Cardiac septum (tissue), 1 donor: ENCODE measurements around the gene CCDC32. TPM values are rescaled to one million over a fixed set of nuclear protein-coding genes. Genes with fewer than 3 reads are reported as not detected.
A peak's percentile ranks its signal among the peaks of the same experiment; 100 is the strongest.

Source experiments
- DNase-seq: peaks from one replicate; pipeline ENCODE4 v3.0.0-alpha.2; 2020; ENCODE audit warnings: low spot score
- intact Hi-C: fragments of 100-400 bp; cut with DNase I; formaldehyde crosslinking; loops from one replicate; pipeline ENCODE4 v1.14.0; 2022
- total RNA-seq: library from RNA; stranded (reverse); fragmentation: NEBNext Ultra II Directional; extraction: Animal tissue kit (Norgen Biotek cat#: 25700); gene quantifications from one replicate; pipeline ENCODE4 v1.2.1, GENCODE V29; 2021
- donor health status: DM: no; HTN: no; CAD: no.

The CCDC32 gene
- total RNA-seq, 1 donor from 2014 or later = 21.3 TPM

DNA sequence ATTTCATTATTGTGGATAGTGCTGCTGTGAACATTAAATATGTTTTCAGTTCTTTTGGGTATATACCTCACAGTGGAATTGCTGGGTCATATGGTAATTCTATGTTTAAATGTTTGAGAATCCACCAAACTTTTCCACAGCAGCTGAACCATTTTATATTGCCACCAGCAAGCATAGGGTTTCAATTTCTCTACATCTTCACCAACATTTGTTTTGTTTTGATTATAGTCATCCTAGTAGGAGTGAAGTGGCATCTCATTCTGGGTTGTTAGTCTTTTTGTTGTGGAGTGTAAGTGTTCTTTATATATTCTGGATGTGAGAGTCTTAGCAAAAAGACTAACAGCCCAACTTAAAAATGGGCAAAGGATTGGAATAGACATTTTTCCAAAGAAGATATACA is 10.3 kb upstream of the CCDC32 start:
- intact Hi-C loops = no loop called here
- DNase-seq = no peak

DNA sequence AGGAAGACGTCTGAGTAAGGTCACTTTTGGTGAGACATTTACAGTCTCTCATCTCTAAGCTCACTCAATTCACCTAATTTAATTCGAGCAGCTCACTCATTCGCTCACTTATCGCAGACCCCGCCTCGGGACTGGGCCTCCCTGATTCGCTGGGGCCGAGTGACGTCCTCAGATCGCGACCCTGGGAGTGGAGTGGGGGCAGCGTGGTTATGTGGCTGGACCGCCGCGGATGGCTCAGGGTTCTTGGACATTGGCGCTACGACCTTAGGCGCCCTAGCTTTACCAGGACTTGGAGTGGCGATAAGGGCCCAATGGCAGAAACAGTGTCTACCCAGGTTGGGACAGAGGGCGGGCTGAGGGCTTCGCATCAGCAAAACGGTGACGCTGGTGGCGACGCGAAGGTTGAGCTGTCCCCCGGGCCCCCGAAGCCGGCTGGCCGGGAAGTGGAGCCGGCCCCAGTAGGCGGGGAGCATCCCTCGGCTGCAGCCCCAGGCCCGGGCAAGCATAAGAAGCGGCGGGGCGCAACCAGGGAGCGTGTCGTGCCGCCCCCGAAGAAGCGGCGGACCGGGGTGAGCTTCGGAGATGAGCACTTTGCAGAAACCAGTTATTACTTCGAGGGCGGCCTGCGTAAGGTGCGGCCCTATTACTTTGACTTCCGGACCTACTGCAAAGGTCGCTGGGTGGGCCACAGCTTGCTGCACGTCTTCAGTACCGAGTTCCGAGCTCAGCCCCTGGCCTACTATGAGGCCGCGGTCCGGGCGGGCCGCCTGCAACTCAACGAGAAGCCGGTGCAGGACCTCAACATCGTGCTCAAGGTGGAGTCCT is 4.5 kb upstream of the CCDC32 start, which contains the start of gene RPUSD2:
Gene RPUSD2 (plus strand): TSS at position 171 of the 825 bp plus-strand sequence. CDS start 39 bp downstream, at position 210.
- intact Hi-C loops = no loop called here
- DNase-seq = peak; percentile 95

DNA sequence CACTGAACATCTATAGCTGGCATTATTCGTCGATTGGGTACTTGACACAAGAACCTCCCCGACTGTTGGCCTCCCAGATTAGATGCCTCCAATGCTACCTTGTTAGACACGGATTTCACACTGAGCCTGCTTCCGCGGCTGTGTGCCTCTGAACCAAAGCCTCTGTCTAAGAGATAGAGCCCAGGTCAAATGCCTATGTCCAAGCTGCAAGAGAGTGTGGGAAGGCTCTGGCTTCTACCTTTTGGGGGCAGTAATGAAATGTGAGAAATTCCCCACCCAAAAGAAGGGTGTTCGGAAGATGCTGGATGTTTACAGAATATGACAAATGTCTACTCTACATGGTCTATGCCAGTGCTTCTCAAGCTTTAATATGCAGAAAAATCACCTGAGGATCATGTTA is 2.3 kb upstream of the CCDC32 start:
- intact Hi-C loops = no loop called here
- DNase-seq = no peak

DNA sequence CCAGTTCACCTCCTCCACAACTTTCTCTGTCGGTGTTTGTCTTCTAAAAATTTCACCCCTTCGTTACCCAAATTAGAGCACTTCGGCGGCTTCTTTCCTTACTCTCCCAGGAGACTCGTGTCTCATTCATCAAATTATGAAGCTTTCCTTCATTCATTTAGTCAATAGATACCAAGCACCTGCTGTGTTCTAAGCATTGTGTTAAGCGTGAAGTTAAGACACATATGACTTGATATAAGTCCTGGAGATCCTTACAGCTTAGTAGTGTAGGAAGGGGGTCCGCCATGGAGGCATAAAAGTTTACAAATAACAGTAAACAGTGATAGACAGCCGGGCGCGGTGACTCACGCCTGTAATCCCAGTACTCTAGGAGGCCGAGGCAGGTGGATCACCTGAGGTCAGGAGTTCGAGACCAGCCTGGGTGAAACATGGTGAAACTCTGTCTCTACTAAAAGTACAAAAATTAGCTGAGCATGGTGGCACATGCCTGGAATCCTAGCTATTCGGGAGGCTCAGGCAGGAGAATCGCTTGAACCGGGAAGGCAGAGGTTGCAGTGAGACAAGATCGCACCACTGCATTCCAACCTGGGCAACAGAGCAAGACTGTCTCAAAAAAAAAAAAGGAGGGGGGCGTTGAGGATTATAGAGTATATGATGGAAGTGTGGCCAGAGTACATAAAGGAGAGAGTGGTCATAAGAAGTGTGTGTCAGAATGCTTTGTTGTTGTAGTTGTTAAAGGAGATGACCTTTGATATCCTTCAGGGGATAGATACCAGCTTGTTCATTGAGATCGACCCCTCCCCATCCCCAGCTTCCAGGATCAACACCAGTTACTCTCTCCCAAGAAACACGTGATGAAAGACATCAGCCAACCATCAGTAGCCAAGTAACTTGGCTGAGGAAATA is 744 bp upstream of the CCDC32 start:
- intact Hi-C loops = no loop called here

DNA sequence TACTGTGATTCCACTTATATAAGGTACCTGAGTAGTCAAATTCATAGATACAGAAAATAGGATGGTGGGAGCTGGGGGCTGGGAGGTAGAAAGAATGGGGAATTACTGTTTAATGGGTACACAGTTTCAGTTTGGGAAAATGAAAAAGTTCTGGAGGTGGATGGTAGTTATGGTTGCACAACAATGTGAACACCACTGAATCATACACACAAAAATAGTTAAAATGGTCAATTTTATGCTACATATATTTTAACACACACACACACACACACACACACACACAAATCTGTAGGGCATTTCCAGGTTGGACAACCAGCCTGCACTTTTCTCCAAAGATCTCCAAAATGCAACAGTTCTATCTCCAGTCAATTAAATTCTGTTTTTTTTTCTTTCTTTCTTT is 1.4 kb downstream of the CCDC32 start:
- no peak for DNase-seq
- intact Hi-C loops = no loop called here

More for the DNA sequence above, 744 bp upstream of the CCDC32 start:
- DNase-seq = no peak

DNA sequence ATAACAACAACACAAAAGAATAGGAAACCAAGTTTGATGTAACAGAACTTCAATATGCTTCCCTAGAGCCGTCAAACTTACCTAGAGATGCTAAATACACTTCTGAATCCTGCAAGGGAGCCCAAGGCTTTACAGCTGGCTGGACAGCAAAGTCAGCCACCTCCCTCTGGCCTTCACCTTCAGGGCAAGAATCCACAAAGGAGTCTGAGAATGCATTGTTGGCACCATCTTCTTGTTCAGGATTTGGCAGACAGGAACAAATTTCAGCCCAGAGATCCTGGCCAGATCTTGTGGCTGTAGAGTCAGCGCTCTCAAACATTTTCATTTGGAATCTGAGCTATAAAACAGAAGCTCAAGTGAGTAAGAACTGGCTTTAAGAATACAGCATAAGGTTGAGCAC is 2.2 kb downstream of the CCDC32 start:
- no peak for DNase-seq
- intact Hi-C loops = no loop called here

DNA sequence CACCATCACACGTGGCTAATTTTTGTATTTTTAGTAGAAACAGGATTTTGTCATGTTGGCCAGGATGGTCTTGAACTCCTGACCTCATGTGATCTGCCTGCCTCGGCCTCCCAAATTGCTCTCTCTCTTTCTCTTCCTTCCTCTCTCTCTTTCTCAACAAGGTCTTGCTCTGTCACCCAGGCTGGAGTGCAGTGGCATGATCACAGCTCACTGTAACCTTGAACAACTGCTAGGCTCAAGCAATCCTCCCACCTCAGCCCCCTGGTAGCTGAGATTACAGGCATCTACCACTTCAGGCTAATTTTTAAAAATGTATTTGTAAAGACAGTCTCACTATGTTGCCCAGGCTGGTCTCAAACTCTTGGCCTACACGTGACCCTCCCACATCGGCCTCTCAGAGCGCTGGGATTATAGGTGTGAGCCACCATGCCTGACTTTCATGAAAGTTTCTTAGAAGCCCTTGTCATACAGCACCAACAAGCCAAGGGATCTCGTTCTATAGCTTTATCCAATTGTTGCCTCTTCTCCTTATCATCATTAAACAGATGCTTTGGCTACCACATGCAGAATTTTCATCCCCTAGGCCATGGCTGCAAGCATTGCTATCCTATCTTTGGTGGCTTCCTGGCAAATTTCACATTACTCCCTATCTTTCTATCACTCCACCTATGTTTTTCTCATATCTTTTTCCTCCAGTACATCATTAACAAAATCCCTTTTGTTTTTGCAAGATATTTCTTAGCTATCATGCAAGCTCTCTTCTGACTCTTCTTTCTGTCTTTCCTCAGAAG is 5.7 kb downstream of the CCDC32 start:
- intact Hi-C loops = no loop called here
- no peak for DNase-seq

DNA sequence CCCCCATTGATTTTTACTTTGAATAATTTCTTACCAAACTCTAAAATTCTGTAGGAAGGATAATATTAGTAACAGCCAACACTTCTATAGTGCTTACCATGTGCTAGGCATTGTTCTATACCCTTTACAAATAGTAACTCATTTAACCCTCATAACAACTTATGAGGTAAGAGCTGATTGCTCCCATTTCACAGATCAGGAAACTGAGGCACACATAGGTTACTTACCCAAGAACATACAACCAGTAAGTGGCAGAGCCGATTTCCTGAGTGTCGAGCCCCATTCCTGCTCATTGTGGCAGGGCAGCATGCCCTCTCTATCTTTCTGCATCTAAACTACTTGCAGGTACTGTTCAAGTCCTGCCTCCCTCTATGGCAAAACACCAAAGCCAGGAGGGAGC is 9.0 kb downstream of the CCDC32 start:
- no peak for DNase-seq

DNA sequence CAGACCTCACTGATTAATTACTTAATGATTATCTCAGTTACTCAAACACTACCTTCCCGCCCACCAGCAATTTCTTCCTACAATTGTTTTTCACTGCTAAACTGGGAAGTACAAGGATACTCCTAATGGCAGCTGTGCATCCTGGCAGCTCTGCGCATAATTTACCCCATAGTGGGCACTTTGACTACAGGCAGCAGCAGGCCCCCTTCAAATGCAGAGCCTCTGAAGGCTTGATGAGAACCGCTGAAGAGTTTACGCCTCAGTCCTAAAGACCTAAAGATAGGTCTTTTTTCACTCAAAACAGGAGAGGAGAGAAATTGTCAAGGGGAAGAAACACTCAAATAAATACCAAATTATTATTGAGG is 10.7 kb downstream of the CCDC32 start:
- no peak for DNase-seq
- intact Hi-C loops = no loop called here

More for the DNA sequence above, 9.0 kb downstream of the CCDC32 start:
- intact Hi-C loops = no loop called here

DNA sequence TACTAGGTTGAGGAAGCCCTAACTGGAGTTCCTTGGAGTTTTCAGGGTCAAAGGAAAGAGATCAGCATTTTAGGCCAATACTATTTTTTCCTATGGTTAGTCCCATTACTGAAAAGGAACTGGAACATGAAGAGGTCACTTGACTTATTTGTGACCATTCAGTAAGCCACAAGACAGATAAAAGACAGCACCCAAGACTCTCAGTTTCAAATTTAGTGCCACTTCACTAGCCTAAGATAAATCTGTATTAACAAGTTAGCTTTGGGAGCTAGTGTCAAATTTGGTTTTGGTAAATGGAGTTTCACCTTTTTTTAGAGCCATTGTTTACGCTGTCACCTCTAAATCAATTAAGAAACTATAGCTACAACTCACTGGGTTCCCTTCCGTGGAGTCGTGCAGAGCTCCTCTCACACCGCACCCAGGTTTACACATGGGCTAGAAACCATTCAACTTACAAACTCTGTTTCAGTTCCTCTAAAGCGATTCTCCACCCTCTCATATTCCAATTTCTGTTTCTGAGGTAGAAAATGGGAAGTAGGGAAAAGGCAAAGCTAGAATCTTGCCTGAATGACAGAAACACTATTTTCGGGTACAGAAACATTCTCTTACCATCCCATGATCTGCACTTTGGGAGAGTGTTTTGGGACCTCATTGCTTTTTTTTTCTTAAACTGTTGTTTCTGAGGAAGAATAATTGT is 14.4 kb downstream of the CCDC32 start:
- intact Hi-C loops = no loop called here
- no peak for DNase-seq

DNA sequence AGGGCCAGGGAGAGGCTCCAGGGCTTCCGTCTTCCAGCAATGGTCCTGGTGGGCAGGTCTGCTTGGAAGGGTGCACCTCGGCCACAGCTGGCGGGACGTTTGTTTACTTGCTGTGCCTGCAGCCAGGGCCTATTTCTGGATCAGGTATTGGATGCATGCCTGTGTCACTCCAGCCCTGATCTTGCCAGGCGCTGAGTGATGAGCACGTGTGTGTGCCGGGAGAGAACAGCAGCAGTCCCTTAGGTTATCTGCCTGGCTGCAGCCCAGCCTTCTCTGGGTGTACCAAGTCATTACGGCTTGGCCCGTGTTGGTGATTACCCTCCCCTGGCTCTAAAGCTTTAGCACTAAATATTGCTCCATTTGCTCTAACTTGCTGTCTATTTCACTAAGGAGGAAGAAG is 14.9 kb downstream of the CCDC32 start:
- intact Hi-C loops = no loop called here
- peak; percentile 92 for DNase-seq

DNA sequence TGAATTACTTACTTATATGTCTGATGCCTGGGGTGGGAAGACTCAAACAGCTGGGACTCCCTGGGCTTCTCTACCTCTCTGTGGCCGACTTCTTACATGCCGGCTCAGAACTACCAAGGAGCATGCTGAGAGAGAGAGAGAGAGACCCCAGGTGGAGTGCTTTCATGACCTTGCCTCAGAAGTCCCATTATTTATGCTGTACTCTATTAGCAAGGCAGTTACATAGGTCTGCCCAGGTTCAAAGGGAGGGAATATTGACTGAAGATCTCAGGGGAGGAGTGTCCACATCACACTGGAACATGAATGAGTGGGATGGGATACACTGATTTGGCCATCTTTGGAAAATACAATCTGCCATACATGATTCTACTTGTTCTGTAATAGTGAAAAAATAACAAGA is 16.2 kb downstream of the CCDC32 start:
- no peak for DNase-seq
- intact Hi-C loops = no loop called here

DNA sequence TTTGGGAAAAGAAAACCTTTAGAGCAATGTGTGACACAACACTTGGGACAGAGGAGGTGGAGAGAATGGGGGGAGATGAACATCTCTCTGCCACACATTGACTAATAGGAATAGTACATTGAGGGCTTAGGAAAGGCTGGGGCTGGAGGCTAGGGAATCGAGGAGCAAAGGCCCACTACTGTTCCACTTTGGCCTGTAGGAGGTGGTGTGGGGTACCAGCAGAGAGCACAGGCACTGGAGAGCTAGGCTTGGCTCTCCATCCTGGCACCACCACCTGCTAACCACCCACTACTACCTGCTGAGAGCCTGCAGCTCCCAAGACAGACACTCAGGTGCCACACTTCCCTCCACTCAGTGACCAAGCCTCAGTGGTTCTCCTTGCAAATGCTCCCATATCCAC is 19.4 kb downstream of the CCDC32 start:
- DNase-seq = no peak
- intact Hi-C loops = no loop called here

DNA sequence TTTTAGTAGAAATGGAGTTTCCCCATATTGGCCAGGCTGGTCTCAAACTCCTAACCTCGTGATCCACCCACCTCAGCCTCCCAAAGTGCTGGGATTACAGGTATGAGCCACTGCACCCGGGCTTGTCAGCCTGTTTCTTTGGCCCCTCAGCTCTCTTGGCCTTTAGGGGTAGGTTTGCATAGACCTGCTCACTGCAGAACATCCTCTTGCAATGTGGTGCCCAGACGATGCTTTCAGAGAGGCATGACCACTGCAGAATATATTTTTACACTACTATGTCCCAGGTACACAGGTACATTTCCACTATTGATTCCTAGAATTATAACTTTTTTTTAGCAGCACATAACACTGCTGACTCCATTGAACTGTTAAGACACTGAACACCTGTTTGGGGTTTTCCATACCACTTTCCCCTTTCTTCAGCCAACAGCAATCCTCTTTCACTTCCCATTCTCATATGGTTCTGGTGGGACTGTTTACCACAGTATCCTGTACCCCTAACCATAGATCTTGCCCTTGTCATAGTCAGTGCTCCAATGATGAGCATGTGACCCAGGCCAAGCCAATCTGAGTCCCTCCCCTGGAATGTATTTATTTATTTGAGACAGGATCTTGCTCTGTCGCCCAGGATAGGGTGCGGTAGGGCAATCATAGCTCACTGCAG is 21.1 kb downstream of the CCDC32 start:
- no peak for DNase-seq
- intact Hi-C loops = no loop called here

DNA sequence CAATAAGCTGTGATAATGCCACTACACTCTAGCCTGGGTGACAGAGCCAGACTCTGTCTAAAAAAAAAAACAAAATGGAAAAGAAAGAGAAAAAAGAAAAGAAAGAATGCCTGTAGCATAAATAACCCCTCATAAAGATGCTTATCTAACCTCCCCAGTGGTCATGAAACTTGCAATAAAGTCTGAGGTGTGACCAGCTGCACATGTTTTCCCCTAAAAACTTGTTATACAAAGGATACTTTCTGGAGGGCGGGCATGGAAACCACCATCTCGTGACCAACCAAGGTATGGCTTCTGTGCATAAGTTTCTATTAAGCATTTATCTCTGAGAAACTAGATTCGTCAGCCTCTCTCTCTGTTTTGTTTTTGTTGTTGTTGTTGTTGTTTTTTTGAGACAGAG is 21.8 kb downstream of the CCDC32 start:
- no peak for DNase-seq
- intact Hi-C loops = no loop called here

DNA sequence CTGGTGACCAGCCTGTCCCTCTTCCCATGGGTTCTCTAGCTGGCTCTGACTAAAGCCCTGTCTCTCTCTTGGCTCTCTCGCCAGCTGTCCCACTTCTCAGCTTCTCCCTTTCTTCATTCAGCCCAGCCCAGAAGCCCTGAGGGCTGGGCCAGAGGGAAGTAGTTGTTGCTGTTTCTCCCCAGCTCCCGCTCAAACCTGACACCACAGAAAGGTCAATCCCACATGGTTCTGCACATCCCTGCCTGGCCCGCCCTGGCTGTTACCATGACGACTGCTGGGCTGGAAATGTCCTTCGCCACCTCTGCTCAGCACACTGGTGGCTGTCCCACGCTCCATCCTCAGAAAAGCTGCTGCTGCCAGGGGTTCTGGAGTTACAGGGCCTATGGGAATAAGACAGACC is 25.9 kb downstream of the CCDC32 start:
- intact Hi-C loops = no loop called here
- DNase-seq = no peak

DNA sequence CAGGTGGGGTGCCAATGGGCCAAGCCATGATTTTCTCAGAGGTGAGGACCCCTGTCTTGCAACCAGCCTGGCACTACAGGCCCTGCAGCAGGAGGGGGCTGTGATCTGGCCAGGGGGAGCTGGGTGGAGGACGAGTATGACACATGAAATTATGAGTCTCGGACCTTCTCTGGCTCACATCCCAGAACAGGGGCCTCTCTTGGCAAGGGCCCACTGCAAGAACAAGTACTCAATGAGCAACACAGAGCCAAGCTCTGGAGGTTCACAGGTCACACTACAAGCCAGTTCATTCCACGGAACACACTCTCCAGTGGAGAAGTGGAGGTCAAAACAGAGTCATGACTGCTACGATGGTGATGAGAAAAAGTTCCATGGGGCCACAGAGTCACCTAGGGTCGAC is 28.3 kb downstream of the CCDC32 start:
- intact Hi-C loops = no loop called here
- no peak for DNase-seq

DNA sequence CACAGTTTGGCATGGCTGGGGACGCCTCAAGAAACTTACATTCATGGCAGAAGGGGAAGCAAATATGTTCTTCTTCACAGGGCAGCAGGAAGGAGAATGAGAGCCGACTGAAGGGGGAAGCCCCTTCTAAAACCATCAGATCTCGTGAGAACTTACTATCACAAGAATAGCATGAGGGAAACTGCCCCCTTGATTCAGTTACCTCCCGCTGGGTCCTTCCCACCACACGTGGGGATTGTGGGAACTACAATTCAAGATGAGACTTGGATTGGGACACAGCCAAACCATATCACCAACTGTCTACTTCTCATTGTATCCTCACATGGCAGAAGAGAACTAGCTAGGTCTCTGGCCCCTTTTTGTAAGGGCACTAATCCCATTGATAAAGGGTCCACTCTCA is 30.5 kb downstream of the CCDC32 start:
- DNase-seq = no peak
- intact Hi-C loops = no loop called here
